H1 (cell line): ENCODE results near the gene HOXD1. TPM values are rescaled to one million over a fixed set of nuclear protein-coding genes. Genes with fewer than 3 reads are reported as not detected.

Source experiments
- CTCF ChIA-PET: fragments of 300-600 bp; sonication (Branson Sonifier 250); formaldehyde crosslinking; loops from one replicate; lab custom pipeline; 2021; ENCODE audit not compliant: partially characterized antibody; lab: Charles Lee
- POLR2A ChIA-PET: fragments of 300-600 bp; sonication (Branson Sonifier 250); formaldehyde crosslinking; loops from one replicate; lab custom pipeline; 2021; ENCODE audit warnings: inconsistent platforms; ENCODE audit not compliant: partially characterized antibody; lab: Charles Lee
- DNase-seq, 2 experiments: peaks; one replicate each; pipeline versions ENCODE4 v3.0.0 to v3.0.0-alpha.2; 2010 to 2022; ENCODE audit warnings: low spot score in 2 of 2, low read depth in 1 of 2, mixed read lengths in 1 of 2
- FAIRE-seq: peaks from 2 replicates; lab custom pipeline; 2011; peaks lifted over from hg19 to GRCh38; lab: Jason Lieb, UNC
- H2AFZ ChIP-seq: 2 replicates; pipeline ENCODE4 v1.8.1; 2012; ENCODE audit warnings: low read length, inconsistent platforms
- H2AK5ac ChIP-seq: 2 replicates; pipeline ENCODE4 v1.6.1; 2013; ENCODE audit warnings: low read depth, low read length
- H2BK120ac ChIP-seq: replicated peaks from 2 replicates; pipeline ENCODE3; 2013; ENCODE audit warnings: low read depth, low read length, inconsistent platforms
- H2BK12ac ChIP-seq: 2 replicates; pipeline ENCODE4 v1.6.1; 2013; ENCODE audit warnings: low read depth, low read length
- H2BK15ac ChIP-seq: 2 replicates; pipeline ENCODE4 v1.6.1; 2013; ENCODE audit warnings: low read length
- H2BK20ac ChIP-seq: 2 replicates; pipeline ENCODE4 v1.6.1; 2013; ENCODE audit warnings: low read length
- H2BK5ac ChIP-seq: 2 replicates; pipeline ENCODE4 v1.6.1; 2013; ENCODE audit warnings: low read depth, low read length
- H3K14ac ChIP-seq: 2 replicates; pipeline ENCODE4 v1.6.1; 2013; ENCODE audit warnings: inconsistent platforms; ENCODE audit not compliant: insufficient read length
- H3K18ac ChIP-seq: 2 replicates; pipeline ENCODE4 v1.6.1; 2013; ENCODE audit warnings: low read length; ENCODE audit errors: extremely low read depth
- H3K23ac ChIP-seq: 2 replicates; pipeline ENCODE4 v1.6.1; 2013; ENCODE audit warnings: inconsistent platforms; ENCODE audit not compliant: insufficient read length
- H3K23me2 ChIP-seq: 2 replicates; pipeline ENCODE4 v1.6.1; 2013; ENCODE audit warnings: low read depth, low read length
- H3K27ac ChIP-seq: 2 replicates; pipeline ENCODE4 v1.6.1; 2011; ENCODE audit warnings: low read depth, low read length, inconsistent platforms
- H3K27me3 ChIP-seq, 4 experiments: replicated peaks in 1 of 4; 1 replicate in 1 of 4; 2 replicates in 3 of 4; pipeline versions ENCODE4 v1.6.1 to v1.8.1; 2011 to 2013; ENCODE audit warnings: low read length in 3 of 4, mild to moderate bottlenecking in 3 of 4, inconsistent platforms in 2 of 4, mixed read lengths in 2 of 4, moderate library complexity in 1 of 4; ENCODE audit not compliant: control insufficient read depth in 3 of 4, insufficient read depth in 3 of 4; ENCODE audit errors: extremely low read depth in 1 of 4
- H3K36me3 ChIP-seq, 4 experiments: 2 replicates each; pipeline versions ENCODE4 v1.6.1 to v1.8.1; 2011 to 2013; ENCODE audit warnings: mild to moderate bottlenecking in 4 of 4, low read length in 3 of 4, moderate library complexity in 2 of 4, control low read depth in 1 of 4, inconsistent platforms in 1 of 4; ENCODE audit not compliant: insufficient read depth in 4 of 4, control insufficient read depth in 2 of 4
- H3K4ac ChIP-seq: replicated peaks from 2 replicates; pipeline ENCODE3; 2013; ENCODE audit warnings: low read length, low read depth, mixed read lengths, inconsistent platforms; ENCODE audit not compliant: insufficient read length
- H3K4me1 ChIP-seq, 4 experiments: replicated peaks in 1 of 4; 1 replicate in 1 of 4; 2 replicates in 3 of 4; pipeline versions ENCODE4 v1.6.1 to v1.8.1; 2011 to 2013; ENCODE audit warnings: low read length in 3 of 4, inconsistent platforms in 2 of 4, mixed read lengths in 1 of 4; ENCODE audit not compliant: insufficient read depth in 4 of 4, control insufficient read depth in 3 of 4
- H3K4me2 ChIP-seq, 2 experiments: 2 replicates each; pipeline versions ENCODE4 v1.6.1 to v1.8.1; 2011 to 2013; ENCODE audit warnings: low read depth in 2 of 2, low read length in 2 of 2, control low read depth in 1 of 2, inconsistent platforms in 1 of 2, mild to moderate bottlenecking in 1 of 2; ENCODE audit not compliant: insufficient read depth in 1 of 2
- H3K4me3 ChIP-seq, 4 experiments: fragments of 200-600, 300-600 bp in 1 of 4; sonication (generic), shearing (Covaris generic), sonication (Bioruptor Twin) in 1 of 4; 2 replicates each; pipeline versions ENCODE4 v1.5.1 to v1.8.1; 2011 to 2016; ENCODE audit warnings: low read length in 4 of 4, low read depth in 3 of 4, control low read depth in 2 of 4, inconsistent platforms in 2 of 4, mild to moderate bottlenecking in 2 of 4, mixed read lengths in 1 of 4, moderate library complexity in 1 of 4; ENCODE audit not compliant: insufficient read depth in 2 of 4; ENCODE audit errors: extremely low read depth in 1 of 4
- H3K56ac ChIP-seq: replicated peaks from 2 replicates; pipeline ENCODE3; 2013; ENCODE audit warnings: low read depth, mild to moderate bottlenecking, mixed read lengths, low read length, inconsistent platforms; ENCODE audit not compliant: insufficient read length
- H3K79me1 ChIP-seq: 2 replicates; pipeline ENCODE4 v1.6.1; 2013; ENCODE audit warnings: low read depth, low read length, control low read depth
- H3K79me2 ChIP-seq, 2 experiments: 2 replicates each; pipeline versions ENCODE4 v1.6.1 to v1.8.1; 2012 to 2013; ENCODE audit warnings: low read length in 2 of 2, mild to moderate bottlenecking in 2 of 2, inconsistent platforms in 1 of 2; ENCODE audit not compliant: insufficient read depth in 2 of 2, control insufficient read depth in 1 of 2
- H3K9ac ChIP-seq, 4 experiments: replicated peaks in 1 of 4; 1 replicate in 1 of 4; 2 replicates in 3 of 4; pipeline versions ENCODE4 v1.6.1 to v1.8.1; 2011 to 2013; ENCODE audit warnings: low read depth in 3 of 4, low read length in 3 of 4, control low read depth in 2 of 4, mild to moderate bottlenecking in 2 of 4, moderate library complexity in 2 of 4, inconsistent platforms in 1 of 4; ENCODE audit errors: extremely low read depth in 1 of 4
- H3K9me3 ChIP-seq, 2 experiments: 2 replicates each; pipeline versions ENCODE4 v1.6.1 to v1.8.1; 2012 to 2013; ENCODE audit warnings: mild to moderate bottlenecking in 2 of 2, moderate library complexity in 2 of 2, control low read depth in 1 of 2, inconsistent platforms in 1 of 2, low read depth in 1 of 2, low read length in 1 of 2, mixed read lengths in 1 of 2; ENCODE audit not compliant: insufficient read depth in 2 of 2
- H4K20me1 ChIP-seq, 2 experiments: replicated peaks in 1 of 2; 2 replicates each; pipeline versions ENCODE3 to v1.8.1; 2011 to 2013; ENCODE audit warnings: inconsistent platforms in 2 of 2, low read length in 2 of 2, mild to moderate bottlenecking in 1 of 2; ENCODE audit not compliant: insufficient read depth in 2 of 2, control insufficient read depth in 1 of 2
- H4K5ac ChIP-seq: 2 replicates; pipeline ENCODE4 v1.6.1; 2013; ENCODE audit warnings: low read length, low read depth, mixed read lengths, inconsistent platforms; ENCODE audit not compliant: insufficient read length
- H4K8ac ChIP-seq: 2 replicates; pipeline ENCODE4 v1.8.0; 2013; ENCODE audit warnings: mild to moderate bottlenecking, moderate library complexity, low read length, inconsistent platforms; ENCODE audit not compliant: insufficient read depth; ENCODE audit errors: extremely low read depth
- H4K91ac ChIP-seq: replicated peaks from 2 replicates; pipeline ENCODE3; 2013; ENCODE audit warnings: low read length, mixed read lengths, inconsistent platforms; ENCODE audit not compliant: insufficient read length
- CBX8 ChIP-seq: fragments of 300-800, 300-1000 bp; sonication (generic); IDR thresholded peaks from 2 replicates; pipeline ENCODE4 v1.7.1; 2016; ENCODE audit warnings: low read depth, low read length, borderline replicate concordance
- EZH2 ChIP-seq: fragments of 200-600 bp; sonication (generic); IDR thresholded peaks from 2 replicates; pipeline ENCODE4 v1.7.1; 2012; ENCODE audit warnings: low read depth, mild to moderate bottlenecking, moderate library complexity, low read length, inconsistent platforms; ENCODE audit not compliant: severe bottlenecking
- SP1 ChIP-seq: IDR thresholded peaks from 2 replicates; pipeline ENCODE4 v1.6.1; 2011; ENCODE audit warnings: low read depth, low read length
- SUZ12 ChIP-seq: fragments of 200-600 bp; sonication (generic); IDR thresholded peaks from 2 replicates; pipeline ENCODE4 v1.6.1; 2012; ENCODE audit warnings: mild to moderate bottlenecking, inconsistent platforms, low read length, moderate library complexity, mixed read lengths
- USF2 ChIP-seq: IDR thresholded peaks from 2 replicates; pipeline ENCODE4 v1.6.1; 2011; ENCODE audit warnings: low read length, improper control_type of control experiment
- YY1 ChIP-seq: IDR thresholded peaks from 2 replicates; pipeline ENCODE4 v1.6.1; 2011; ENCODE audit warnings: low read depth, mild to moderate bottlenecking, low read length
- WGBS, 2 experiments: shearing (Covaris generic) in 1 of 2; methylation state at CpG; one replicate each; pipeline versions ENCODE4 v1.1.6 to v1.1.7; 2013 to 2015; ENCODE audit warnings: low lambda C conversion rate in 2 of 2, mixed read lengths in 2 of 2, inconsistent platforms in 1 of 2, low coverage in 1 of 2, missing lambda C conversion rate in 1 of 2; ENCODE audit not compliant: insufficient replicate concordance in 2 of 2, insufficient coverage in 1 of 2, insufficient read length in 1 of 2; ENCODE audit errors: extremely low coverage in 1 of 2, missing lambda C conversion rate in 1 of 2; 5-methylcytosine and 5-hydroxymethylcytosine counted together
- polyA plus RNA-seq, 7 experiments: library from polyadenylated mRNA; depleted of rRNA in 3 of 7; stranded (reverse) in 5 of 7; unstranded in 2 of 7; fragments of >200 nt in 5 of 7; fragments of 200-250 nt in 2 of 7; gene quantifications; 1 replicate in 5 of 7; 2 replicates in 1 of 7; 4 replicates in 1 of 7; pipeline versions ENCODE4 v1.2.1 to v1.2.3, GENCODE V29; 2011 to 2013; ENCODE audit warnings: missing spikeins in 2 of 7, mixed read lengths in 2 of 7
- total RNA-seq: library from RNA; stranded (reverse); fragmentation: NEBNext Ultra II Directional; extraction: Animal tissue kit (Norgen Biotek cat#: 25700); gene quantifications from 2 replicates; pipeline ENCODE4 v1.2.1, GENCODE V29; 2021

The HOXD1 gene
- total and polyA plus RNA-seq, 2 of the 8 experiments (the other 6 are each of a cell fraction or from before 2014, with no cell fraction given): 0.03 TPM; not detected in 1

DNA sequence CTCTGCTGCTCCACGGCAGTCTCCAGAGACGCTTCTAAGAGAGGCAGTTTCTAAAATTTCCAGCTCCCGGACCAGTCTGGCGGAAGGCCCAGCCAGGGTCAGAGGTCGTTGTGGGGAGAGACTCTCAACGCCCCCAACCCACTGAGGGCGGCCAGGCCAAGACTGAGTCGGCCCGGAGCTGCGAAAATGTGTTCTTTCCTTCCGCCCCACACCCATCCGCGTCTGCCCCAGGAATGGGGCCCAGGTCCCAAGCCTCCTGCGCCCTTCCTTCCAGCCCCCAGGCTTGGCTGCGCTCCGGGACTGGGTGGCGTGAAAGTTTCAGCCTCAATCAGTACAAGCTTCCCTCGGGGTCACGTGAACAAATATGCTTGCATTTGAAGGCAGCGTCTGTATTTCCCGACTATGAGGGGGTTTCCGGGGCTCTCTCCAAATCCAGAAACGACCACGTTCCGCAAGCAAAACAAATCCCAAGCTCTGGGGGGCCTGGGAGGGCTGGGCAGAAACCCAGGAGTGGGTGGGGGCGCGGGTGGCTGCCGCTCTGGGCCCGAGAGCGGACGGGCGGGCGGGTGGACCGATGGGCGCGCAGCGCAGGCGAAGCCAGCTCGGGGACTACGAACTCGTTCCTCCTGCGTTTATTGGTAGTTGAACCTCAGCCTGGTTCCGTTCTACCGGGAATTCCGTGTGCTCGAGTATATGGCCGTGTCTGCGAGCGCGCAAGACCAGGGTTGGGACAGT is 28.1 kb upstream of the HOXD1 start:
- H4K91ac ChIP-seq: no peak overlapping the region
- no peak overlapping the region for H4K5ac ChIP-seq
- H2BK5ac ChIP-seq: no peak overlapping the region
- no peak overlapping the region for H2BK20ac ChIP-seq
- no peak overlapping the region for H3K23ac ChIP-seq
- H3K4ac ChIP-seq: no peak overlapping the region
- H3K23me2 ChIP-seq: no peaks in the 10 kb centered on the region
- H3K56ac ChIP-seq: no peak overlapping the region
- no peak overlapping the region for H2BK120ac ChIP-seq
- TF ChIP-seq YY1: no peak
- TF ChIP-seq SP1: no peak
- TF ChIP-seq SUZ12: peak; percentile 78
- TF ChIP-seq CBX8: peak; percentile 33
- TF ChIP-seq USF2: peak; percentile 50; the same call in 1 of the 2 replicates
- TF ChIP-seq EZH2: peak; percentile 97
- ChIA-PET POLR2A (interaction anchor here (0.9 to 1.6 kb wide), 3 partner anchors 10 to 29 kb away, joined by 3 to 7 read pairs (median 3); partner anchors contain the start of gene HOXD1), CTCF (interaction anchor here (0.7 to 3.6 kb wide), 14 partner anchors 9 to 989 kb away, joined by 3 to 26 read pairs (median 5); partner anchors contain the start of gene HOXD4)
- H4K8ac ChIP-seq: peak overlapping the region; percentile 51; the same call in 1 of the 2 replicates
- H3K79me1 ChIP-seq: no peaks in the 10 kb centered on the region
- peaks cover 0 to 10% (median 0%) of the 10 kb centered on the region in 4 experiments; a peak in 1 of 8 replicates for H3K36me3 ChIP-seq
- peaks cover 99 to 100% (median 100%) of the 10 kb centered on the region in 4 experiments for H3K27me3 ChIP-seq
- H3K18ac ChIP-seq: no peak overlapping the region
- no peaks in the 10 kb centered on the region for H3K9me3 ChIP-seq
- H3K27ac ChIP-seq: no peak overlapping the region
- H2AFZ ChIP-seq: no peak overlapping the region
- H3K79me2 ChIP-seq: no peaks in the 10 kb centered on the region
- 8% methylated on average over 32 of the region's 50 CpGs; no CpG with 5 or more reads in 1 of the 2 experiments for WGBS, 2 experiments
- no peak overlapping the region for H2AK5ac ChIP-seq
- H2BK12ac ChIP-seq: no peak overlapping the region
- no peak overlapping the region for H3K14ac ChIP-seq
- peaks cover 37 to 44% of the 10 kb centered on the region in 2 experiments for H4K20me1 ChIP-seq
- H3K4me2 ChIP-seq: peak overlapping the region; percentile 38 to 39
- H2BK15ac ChIP-seq: no peak overlapping the region; the same call in 1 of the 2 replicates
- H3K4me3 ChIP-seq: peak overlapping the region in 1 of 4 experiments; percentile 28; a peak in 2 of 8 replicates
- no peak overlapping the region for H3K9ac ChIP-seq
- H3K4me1 ChIP-seq: peaks cover 0 to 12% (median 6%) of the 10 kb centered on the region in 4 experiments; a peak in 5 of 7 replicates
- DNase-seq (no peak), FAIRE-seq (no peak)
